GM12872 (cell line): ENCODE data around the gene ARID3B.

Experiments
- TF ChIP-seq, protein P1 (sequence below): IDR thresholded peaks from 3 replicates; pipeline ENCODE4 v1.5.1; 2011; ENCODE audit warnings: low read depth, mild to moderate bottlenecking, low read length, moderate library complexity; ENCODE audit not compliant: insufficient read depth

The ARID3B gene, protein sequence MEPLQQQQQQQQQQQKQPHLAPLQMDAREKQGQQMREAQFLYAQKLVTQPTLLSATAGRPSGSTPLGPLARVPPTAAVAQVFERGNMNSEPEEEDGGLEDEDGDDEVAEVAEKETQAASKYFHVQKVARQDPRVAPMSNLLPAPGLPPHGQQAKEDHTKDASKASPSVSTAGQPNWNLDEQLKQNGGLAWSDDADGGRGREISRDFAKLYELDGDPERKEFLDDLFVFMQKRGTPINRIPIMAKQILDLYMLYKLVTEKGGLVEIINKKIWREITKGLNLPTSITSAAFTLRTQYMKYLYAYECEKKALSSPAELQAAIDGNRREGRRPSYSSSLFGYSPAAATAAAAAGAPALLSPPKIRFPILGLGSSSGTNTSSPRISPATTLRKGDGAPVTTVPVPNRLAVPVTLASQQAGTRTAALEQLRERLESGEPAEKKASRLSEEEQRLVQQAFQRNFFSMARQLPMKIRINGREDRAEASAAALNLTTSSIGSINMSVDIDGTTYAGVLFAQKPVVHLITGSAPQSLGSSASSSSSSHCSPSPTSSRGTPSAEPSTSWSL

DNA sequence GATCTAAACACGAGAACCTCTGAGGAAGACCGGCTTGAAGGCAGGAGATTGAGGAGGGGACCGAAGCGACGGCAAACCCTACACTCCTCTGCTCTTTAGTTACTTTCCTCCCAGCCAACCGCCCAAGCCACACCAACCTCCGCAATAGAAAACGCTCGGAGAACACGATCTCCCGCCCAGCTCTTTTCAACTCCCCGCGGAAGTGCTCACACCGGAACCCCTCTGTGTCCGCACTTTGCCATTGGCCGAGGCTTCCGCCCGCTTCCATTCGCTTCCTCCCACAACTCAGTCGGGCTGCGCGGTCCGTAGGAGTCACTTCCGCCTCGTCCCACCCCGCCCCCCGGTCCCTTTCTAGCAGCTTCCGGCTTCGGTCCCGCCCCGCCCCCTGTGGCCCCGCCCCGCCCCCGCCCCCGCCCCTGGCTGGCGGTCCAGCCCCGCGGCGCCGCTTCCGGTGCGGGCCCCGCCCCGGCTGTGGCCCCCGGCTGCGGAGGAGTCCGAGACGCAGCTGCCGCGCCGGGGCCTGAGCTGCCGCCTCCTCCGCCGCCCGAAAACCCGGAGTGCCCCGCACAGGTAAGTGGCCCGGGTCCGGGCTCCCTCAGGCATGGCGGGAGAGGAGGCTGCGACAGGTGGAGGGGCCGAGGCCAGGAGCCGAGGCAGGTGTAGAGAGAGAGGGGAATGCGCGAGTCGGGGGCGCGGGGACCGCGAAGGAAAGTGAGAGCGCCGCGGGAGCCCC, at the start of gene ARID3B:
Gene ARID3B, plus strand, starts transcription at position 460 of the 733 bp plus-strand sequence. CDS start 2,717 bp downstream, outside the sequence.
- TF ChIP-seq, protein P1, sequence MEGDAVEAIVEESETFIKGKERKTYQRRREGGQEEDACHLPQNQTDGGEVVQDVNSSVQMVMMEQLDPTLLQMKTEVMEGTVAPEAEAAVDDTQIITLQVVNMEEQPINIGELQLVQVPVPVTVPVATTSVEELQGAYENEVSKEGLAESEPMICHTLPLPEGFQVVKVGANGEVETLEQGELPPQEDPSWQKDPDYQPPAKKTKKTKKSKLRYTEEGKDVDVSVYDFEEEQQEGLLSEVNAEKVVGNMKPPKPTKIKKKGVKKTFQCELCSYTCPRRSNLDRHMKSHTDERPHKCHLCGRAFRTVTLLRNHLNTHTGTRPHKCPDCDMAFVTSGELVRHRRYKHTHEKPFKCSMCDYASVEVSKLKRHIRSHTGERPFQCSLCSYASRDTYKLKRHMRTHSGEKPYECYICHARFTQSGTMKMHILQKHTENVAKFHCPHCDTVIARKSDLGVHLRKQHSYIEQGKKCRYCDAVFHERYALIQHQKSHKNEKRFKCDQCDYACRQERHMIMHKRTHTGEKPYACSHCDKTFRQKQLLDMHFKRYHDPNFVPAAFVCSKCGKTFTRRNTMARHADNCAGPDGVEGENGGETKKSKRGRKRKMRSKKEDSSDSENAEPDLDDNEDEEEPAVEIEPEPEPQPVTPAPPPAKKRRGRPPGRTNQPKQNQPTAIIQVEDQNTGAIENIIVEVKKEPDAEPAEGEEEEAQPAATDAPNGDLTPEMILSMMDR, result no peak

DNA sequence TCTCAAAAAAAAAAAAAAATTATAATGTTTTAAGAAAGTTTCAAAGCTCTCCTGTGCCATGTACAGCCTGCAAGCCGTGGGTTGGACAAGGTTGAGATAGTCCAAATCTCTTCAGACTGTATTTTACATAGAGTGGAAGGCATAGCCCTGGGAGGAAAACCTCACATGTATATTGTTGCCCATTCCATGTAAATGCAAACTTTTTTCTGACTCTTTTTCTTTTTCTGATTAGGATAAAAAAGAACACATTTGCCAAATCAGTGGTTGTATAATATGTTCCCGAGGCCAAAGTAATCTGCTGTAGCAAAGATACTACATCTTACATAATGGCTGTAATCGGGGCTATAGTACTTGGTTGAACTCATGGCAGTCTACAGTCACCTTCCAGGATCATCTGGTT, 44.4 kb upstream of the ARID3B start:
- TF ChIP-seq, protein P1, result no peak

DNA sequence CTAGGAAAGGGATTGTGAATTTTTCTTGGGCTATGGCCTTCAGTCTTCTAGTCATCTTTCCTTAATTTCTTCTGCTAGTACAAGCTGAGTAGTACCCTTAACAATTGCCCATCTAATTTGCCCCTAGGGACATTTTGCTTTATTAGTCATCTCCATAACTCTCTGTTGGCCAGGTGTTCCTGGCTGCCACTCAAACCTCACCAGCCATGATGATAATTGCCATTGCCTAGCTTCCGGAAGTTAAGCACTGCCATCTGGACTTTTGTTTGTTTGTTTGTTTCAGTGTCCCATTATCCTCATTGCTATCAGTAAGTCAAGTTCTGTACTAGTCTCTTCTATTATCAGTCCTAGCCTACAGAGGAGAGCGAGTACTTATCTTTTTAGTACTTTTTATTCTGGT, 43.4 kb upstream of the ARID3B start:
- TF ChIP-seq, protein P1, result no peak

DNA sequence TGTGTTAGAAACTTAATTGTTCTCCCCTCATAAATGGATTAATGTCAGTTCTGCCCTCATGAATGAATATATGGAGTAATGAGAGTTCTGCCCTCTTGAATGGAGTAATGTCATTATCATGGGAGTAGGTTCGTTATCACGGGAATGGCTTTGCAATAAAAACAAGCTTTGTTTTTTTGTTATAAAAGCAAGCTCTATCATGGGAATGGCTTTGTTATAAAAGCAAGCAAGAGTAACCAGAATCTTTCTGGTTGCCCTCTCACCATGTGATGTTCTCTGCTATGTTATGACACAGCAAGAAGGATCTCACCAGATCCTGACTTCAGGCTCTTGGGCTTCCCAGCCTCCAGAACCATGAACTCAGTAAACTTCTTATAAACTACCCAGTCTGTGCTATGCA, 41.7 kb upstream of the ARID3B start:
- TF ChIP-seq, protein P1, result no peak

DNA sequence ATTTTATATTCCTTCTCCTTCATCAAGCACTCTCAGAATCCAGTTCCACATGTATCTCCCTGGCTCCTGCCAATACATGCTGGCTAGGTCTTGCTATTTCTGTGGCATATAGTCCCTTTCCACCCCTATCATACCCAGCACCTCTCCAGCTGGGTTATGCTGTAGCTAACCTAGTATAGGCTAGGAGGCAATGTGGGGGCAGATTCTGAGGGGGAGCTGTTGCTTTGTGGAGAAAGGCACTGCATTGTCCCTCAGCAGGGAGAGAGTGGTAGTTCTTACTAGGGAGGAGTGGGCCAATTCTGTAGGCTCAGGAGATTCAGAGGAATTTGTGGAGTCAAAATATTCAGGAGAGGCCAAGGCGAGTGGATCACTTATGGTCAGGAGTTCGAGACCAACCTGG, 40.6 kb upstream of the ARID3B start:
- TF ChIP-seq, protein P1, result no peak

DNA sequence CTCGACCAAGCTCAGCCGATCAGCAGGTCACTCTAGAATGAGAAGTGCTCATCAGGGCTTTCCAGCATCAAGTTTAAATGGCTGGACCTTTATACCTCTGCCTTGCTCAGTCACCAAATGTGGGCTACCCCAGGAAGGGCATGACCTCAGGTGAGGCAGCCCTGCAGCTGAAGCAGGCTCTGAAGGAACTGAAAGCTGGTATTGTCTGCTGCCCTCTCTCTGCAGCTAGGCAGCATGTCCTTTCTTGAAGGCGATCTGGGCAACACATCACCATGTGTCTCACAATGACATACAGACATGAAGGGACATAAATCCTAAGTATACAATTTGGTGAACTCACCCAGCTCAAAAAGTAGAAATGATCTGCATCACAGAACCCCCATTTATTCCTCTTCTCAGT, 38.7 kb upstream of the ARID3B start:
- TF ChIP-seq, protein P1, result 0 out of 3 replicates have a peak, but pooled peaks have one; percentile 13

DNA sequence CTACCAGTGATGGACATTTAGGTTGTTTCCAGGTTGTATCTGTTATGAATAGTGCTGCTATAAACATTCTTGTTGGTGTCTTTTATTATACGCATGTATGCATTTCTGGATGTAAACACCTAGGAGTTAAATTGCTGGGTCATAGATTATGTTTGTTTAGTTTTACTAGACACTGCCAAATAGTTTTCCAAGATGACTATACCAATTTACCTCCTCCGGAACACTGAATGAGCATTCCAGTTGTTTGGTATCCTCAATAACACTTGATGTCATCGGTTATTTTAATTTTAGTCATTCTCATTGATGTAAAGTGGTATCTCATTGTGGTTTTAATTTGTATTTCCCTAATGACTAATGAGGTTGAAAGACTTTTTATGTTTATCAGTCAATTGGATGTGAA, 36.6 kb upstream of the ARID3B start:
- TF ChIP-seq, protein P1, result no peak
